ENCODE data around the gene CCDC112.

The CCDC112 gene, protein sequence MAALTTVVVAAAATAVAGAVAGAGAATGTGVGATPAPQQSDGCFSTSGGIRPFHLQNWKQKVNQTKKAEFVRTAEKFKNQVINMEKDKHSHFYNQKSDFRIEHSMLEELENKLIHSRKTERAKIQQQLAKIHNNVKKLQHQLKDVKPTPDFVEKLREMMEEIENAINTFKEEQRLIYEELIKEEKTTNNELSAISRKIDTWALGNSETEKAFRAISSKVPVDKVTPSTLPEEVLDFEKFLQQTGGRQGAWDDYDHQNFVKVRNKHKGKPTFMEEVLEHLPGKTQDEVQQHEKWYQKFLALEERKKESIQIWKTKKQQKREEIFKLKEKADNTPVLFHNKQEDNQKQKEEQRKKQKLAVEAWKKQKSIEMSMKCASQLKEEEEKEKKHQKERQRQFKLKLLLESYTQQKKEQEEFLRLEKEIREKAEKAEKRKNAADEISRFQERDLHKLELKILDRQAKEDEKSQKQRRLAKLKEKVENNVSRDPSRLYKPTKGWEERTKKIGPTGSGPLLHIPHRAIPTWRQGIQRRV

DNA sequence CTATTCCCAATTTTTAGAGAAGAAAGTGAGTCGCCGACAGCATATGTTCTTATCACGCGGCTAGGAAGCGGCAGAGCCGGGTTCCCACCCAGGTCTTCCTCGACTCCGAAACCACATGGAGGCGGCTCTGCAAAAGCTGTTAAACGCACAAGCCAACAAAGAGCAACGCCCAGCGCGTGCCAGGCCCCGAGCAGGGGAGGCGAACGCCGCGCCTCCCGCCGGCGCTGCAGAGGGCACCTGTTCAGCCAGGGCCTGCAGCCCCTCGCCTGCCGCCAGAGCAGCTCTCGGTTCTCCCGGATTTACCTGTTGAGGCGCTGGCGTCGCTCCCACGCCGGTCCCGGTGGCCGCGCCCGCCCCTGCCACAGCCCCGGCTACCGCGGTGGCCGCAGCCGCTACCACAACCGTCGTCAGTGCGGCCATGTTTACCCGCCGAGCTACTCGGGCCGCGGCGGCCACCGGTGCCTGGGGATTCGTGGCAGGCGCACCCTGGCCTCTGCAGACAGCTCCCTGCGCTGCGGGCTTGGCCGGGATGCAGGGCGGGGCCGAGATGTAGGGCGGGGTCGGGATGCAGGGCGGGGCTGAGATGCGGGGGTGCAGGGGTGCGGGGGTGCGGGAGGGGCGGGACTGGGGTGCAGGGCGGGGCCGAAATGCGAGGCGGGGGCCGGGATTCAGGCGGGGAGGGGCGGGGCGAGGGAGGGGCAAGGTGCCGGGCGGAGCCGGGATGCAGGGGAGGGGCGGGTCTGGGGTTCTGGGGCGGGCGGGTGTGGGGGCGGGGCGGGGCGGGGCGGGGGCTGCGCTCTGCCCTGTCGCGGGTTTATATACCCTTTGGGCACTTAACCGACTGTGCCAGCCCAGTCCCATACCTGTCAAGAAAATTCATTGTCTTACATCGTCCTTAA is at the start of gene CCDC112:
Gene CCDC112 (minus strand): TSS at position 531 of the 899 bp plus-strand sequence. CDS start 111 bp downstream, at position 420.
- DNase-seq = peak; percentile 95

DNA sequence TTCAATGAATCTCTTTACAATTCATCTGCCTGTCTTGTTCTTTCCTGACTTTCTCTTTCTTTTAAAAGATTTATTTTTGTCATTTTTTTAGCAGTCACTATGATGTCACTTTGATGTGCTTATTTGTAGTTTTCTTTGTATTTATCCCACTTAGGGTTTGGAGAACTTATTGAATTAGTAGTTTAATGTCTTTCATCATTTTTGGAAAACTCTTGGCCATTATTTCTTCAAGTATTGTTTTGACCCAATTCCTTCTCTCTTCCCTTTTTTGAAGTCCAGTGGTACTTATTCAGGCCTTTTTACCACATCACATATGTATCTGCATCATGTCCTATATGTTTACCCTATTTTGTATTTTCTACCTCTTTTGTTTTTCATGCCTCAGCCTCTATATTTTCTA is 48.9 kb upstream of the CCDC112 start:
- DNase-seq = no peak

DNA sequence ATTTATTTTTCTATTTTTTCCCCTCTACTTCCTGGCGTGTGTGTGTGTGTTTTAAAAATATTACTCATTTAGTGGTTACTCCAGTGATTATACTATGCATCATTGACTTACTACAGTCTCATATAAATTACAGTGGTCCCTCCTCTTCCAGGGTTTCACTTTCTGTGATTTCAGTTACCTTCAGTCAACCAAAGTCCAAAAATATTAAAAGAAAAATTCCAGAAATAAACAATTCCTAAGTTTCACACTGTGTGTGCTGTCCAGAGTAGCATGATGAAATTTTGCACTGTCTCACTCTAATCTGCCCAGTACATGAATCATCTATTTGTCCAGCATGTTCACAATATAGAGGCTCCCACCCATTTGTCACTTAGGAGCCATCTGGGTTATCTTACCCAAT is 47.4 kb upstream of the CCDC112 start:
- DNase-seq = peak; percentile 15

DNA sequence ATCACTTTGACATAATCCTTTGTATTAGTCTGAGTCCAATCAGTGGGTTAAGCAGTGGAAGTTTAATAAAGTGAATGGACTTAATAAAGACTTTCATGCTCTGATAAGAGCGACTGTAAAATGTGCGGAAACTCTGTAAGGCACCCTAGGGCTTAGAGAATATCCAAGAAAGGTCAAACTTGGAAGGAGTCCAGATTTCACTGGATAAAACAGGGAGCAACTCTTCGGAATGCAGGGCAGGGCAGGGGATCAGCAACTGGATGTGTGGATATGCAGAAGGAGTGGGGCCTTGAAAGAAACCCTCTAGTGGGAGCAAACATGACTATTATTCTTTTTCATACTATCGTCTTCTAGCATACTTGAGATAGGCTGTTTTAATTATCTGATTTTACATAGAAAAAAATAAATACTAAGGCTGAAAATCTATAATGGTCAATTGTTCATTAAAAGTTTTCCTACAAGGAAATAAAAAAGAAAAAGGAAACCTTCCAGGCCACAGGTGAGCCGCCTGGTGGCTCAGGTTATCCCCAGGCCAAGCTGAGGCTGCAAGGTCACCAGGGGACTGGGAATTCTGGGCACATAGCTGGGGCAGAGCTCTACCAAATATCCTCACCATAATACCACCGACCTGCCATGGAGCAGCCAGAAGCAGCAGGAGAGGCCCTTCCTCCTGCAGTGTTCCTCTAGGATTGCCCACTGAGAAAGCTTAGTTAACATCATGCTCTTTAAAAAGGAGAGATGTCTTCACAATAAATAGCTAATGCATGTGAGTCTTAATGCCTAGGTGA is 46.3 kb upstream of the CCDC112 start:
- no peak for DNase-seq

DNA sequence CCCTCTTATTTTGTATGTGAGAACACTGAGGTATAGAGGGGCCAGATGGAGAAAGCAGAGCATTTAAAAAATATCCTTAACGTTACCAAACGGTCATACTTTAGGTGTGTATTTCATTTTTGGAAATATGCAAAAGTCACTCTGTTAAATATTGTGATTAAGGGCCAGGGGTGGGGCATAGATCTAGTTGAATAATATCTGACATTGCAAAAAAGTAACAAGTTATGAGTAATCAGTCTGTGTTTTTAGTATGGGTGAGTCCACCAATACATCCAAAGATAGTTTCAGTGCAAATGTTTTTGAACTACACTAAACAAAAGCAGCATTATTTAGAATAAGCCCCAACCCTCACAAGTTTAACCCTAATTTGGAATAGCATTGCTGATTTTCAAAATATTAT is 45.3 kb upstream of the CCDC112 start:
- DNase-seq = no peak

DNA sequence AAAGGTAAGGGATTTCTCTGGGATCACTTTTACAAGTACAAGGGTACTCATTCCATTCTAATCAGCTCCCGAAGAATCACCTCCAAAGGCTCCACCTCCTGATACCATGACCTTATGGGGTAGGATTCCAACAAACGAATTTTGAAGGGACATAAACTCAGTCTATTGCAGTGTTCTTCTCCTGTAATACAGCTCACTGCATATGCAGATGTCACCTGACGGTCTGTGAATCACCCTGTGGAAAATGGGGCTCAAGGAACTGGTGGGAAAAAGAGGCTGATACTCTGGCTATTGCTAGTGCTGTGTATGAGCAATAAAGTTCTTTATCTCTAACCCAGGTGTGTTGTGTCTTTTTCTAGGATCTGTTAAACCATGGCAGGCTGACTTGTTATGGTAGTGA is 42.4 kb upstream of the CCDC112 start:
- DNase-seq = no peak

DNA sequence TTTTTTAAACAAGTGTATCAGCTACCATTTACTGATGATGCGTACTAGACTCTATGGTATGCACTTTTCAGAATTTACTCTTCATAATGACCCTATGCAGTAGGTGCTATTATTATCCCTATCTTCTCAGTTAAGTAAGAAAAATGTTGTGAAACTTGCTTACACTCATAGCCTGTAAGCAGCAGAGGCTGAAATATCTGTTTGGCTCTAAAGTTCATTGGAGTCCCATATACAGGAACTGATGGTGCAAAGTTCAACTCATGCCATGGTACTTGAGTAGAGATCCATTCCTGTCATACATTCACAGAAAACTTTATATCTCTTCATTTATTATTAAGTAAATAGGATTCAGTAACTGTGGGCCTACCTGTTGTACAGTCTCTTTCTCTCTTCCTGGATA is 41.4 kb upstream of the CCDC112 start:
- DNase-seq = no peak

DNA sequence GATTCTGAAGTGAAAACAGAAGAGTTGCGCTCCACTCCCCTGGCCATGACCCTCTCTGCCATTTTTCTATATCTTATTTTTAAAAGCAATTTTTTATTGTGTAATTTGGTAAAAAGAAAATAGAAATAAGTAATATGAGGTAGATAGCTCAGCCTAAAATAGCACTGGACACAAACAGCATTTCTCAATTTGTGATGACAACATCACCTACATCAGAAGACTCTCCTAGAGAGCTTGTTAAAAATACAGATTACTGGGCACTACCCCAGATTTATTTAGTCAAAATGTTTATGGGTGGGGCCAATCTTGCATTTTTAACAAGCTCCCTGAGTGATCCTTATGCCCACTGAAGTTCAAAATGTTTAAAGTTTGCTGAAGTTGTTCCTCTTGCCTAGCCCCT is 40.5 kb upstream of the CCDC112 start:
- DNase-seq = no peak

DNA sequence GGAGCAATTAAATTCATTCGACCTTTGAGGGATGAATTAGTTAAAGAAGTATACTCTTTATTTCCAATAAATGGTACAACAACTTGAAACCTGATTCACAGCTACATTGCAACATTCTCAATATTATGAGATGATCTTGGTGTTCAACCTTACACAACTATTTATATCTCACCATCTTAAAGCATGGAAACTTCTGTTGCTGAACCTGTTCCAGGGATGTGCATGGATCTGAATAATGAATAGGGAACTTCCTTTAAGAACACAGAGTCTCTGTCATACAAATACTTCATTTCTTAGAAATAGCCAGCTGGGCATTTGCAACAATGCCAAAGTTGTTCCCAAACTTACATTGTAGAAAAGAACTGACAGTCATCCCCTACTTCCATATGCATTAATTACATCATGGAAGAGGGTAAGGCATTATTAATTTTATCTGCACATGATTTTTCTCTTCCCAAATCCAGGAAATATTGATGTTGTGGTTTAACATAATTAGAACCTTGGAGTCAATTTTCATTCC is 39.8 kb upstream of the CCDC112 start:
- no peak for DNase-seq

DNA sequence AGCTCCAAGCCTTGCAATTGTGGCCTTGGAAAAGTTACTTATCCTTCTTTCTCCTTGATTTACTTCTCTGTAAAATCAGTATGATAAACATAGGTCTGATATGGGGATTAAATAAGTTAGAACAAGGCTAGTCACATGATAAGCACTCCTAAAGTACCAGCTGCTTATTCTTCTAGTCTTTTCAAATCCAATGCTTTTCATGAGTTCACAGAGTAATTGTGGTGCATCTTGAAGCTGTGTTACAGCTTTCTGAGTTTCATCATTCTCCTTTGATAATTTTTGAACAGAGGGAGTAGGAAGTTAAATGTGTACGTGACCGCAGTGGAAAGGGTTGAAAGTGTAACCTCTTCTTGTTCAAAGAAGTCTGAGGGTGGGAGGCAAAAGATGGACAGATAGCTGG is 38.8 kb upstream of the CCDC112 start:
- DNase-seq = no peak

DNA sequence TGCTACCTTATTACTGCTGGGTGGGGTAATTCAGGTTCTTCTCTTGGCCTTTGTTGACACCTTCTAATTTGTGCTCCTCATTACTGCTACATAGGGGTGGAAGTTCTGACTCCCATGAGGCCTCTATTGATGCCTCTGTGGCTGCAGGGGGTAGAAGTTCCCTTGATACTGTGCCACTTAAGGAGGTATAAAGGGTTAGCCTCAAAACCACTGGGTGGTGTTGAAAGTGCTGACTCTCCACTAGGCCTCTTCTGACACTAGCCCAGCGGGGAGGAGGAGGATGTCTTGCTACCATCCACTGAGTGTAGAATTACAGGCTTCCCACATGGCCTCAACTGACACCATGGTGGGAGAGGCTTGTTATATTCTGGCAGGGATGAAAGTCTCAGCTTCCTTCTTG is 36.7 kb upstream of the CCDC112 start:
- peak; percentile 61 for DNase-seq

DNA sequence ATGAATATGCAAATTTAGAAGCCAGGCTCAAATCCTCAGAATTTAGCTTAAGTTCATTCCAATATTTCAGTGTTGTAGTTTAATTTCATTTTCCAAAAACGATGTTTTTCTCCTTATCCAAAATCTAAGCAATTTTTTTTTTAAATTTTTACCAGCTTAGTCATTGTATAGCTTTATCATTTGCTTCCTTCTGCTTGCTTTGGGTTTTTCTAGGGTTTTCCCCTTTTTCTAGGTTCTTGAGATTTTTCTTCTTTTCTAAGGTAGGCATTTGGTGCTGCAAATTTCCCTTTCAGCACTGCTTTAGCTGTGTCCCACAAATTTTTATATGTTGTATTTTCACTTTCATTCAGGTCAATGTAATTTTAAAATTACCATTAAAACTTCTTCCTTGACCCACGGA is 34.4 kb upstream of the CCDC112 start:
- no peak for DNase-seq

DNA sequence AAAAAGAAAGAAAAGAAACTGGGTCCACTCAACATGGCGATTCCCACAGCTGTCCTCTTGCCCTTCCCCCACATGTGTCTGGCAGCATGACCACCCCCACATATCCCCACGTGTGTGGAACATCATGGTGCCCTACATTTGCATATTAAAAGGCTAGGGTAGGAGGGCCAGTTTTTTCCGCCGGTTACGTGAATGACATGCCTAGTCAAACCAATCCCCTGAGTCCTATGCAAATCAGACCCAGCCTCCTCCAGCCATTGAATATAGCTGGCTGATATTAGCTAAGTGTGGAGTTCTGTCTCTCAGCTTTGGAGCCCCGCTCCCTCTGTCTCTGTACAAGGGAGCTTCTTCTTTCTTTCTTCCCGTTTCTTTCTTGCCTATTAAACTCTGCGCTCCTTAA is 33.0 kb upstream of the CCDC112 start:
- no peak for DNase-seq

DNA sequence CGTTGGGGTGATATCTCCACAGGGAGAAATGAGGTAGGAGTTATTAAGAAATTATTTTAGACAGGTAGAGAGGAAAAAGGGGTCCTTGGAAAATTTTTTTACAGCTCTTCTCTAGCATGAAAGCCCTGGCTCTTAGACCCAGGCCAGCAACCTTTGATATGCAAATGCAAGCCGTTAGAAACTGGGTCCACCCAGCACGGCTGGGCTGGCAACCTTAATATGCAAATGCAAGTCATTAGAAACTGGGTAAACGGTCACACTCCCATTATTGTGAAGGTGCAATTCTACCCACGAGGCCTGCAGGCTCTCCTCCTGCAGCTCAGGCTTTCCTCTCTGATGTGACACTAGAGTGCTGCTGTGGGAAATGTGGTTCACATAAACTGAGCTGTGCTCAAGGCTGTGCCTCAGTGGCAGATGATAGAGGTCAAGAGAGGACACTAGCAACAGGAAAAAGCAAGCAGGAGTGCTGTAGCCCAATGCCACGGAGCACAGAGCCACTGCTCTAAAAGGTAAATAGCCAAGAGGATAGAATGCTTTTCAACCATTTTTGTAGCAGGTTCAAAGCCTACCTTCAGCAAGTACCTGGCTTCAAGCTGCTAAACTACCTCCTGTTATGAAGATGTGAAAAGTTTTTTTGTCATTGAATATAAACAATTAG is 32.3 kb upstream of the CCDC112 start:
- peak; percentile 63 for DNase-seq

DNA sequence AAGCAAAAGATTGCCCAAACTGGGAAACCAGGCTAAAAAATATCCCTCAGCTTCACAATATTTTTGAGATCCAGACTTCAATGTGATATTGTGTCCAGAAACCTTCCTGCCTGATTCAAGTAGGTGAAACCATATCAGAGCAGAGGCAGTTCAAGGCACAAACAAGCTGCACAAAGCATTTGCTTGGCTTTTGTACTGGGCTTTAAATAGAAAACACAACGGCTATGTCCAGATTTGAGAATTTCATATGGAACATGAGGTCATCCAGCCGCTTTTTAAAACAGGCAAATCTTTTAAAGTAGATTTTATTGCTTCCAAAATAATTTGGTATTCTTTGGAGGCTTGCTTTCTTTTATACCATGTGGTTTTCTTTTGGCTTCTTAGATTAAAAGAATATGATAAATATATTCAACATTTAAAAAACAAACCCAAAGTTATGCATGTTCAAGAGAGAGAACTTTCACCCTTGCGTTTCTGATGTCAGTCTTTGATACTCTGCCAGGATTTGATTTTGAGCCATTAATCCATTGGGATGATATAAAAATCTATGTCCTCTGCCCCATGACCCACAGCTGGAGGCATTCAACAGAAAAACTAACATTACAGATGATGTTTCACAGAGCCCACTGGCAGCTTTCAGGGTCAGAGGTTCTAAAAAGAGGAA is 29.0 kb upstream of the CCDC112 start:
- no peak for DNase-seq

DNA sequence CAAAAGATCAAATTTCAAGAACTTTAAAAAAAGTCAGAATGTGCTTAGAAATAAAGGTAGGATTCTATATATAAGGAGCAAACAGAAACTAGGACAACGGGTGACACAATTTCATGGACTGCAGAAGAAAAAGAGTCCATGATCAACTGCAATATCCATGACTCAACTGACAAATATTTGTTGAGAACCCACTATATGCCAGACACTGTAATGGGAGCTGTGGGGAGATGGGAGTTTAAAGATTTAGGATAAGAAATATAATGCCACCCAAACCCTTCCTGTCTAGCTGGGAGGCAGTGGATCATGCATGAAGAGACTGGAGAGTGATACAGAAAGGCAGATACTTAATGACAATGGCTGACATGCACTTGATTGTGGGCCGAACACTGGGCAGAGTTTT is 27.6 kb upstream of the CCDC112 start:
- DNase-seq = no peak

DNA sequence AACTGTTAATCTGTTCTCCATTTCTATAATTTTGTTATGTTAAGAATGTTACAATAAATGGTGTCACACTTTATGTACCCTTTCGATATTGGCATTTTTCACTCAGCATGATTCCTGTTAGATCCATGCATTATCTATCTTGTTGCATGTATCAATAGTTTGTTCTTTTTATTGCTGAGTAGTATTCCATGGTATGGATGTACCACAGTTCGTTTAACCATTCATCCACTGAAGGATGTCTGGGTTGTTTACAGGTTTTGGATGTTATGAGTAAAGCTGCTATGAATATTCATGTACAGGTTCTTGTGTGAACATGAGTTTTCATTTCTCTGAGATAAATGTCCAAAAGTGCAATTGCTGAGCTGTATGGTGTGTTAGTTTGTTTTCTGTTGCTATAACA is 26.3 kb upstream of the CCDC112 start:
- no peak for DNase-seq

DNA sequence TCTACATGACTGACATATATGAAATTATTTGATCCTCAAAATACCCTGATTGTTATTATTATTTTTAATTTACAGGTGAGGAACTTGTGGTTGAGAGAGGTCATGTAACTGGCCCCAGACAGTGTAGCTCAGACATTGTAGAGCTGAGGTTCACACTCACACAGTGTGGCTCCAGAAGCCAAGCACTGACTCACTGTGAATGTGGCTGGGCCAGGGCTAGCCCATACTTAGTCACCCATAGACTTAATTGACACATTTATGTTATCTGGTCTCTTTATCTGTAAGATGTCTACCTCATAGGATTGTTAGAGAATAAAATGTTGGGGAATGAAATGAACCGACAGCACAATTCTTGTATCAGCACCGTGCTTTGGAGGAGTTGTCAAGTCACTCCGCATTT is 24.9 kb upstream of the CCDC112 start:
- no peak for DNase-seq

DNA sequence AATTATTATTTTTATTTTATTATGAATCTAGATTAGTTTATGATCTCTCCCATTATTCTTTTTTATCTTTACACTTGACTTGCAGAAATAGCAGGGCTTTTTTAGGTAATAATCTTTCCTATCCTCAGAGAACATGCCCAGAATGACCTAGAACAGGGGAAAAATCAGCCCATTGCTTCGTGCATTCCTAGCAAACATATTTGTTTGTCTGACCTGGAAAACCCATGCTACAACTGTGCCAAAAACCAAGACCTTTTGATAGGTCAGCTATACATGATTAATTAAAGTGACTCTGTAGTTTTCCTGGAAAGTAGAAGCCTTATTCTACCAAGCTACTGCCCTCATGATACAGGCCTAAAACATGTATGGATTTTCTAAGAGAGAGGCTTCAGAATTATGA is 24.1 kb upstream of the CCDC112 start:
- no peak for DNase-seq

DNA sequence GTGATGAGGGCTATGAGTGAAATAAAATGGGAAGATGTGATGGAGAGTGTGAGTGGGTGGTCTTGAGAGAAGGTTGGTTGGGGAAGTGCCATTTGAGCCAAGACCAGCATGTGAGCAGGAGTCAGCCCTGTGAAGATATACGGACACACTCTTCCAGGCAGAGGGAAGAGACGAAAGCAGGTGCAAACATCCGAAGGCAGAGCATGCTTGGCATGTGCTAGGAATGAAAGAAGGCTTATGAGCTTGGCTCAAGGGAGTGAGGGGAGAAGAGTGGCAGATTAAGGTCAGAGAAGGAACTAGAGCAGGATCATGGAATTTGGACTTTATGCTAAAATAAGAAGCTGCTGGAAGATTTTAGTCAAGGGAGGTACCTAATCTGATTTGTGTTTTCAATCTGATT is 23.6 kb upstream of the CCDC112 start:
- DNase-seq = no peak

DNA sequence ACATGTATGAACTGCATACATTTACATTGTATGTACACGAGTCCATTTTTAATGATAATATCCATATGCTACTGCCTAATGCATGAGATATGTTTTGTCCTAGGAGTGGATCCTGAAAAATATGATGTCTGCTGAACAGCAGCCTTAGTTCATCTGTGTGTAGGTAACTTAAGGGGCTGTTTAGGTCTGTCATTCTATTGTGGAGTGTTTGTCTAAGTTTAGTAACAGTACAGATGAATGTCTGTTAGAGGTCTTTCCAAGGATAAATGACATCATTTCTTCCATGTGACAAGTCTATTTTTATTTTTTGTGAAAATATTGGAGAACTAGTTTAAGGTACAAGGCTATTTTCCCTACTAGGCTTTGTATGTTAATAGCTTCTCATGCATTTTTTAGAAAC is 22.6 kb upstream of the CCDC112 start:
- DNase-seq = no peak

DNA sequence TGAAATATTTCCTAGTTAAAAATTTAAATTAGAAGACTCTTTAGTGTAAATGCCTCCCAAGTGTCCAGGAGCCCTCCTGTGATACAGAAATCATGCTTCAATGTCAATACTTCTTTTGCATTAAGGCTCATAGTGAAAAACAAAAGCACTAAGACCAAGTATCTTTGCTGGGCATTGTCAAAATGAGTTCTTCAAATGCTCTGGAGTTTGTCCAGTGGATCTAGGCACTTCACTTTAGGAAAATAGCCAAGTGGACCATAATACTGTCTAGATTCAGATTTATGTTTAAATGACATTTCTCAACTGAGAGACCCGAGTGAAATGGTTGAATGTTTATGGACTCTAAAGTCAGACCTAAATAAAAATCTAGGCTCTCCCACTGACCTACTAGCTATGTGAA is 21.3 kb upstream of the CCDC112 start:
- no peak for DNase-seq
